Neural cell (in vitro differentiated cells): ENCODE measurements around the gene BDKRB1.

ENCODE experiments used
- EP300 ChIP-seq: fragments of 450-650 bp; conservative IDR thresholded peaks from 2 replicates; pipeline ENCODE4 v1.6.1; 2014; ENCODE audit warnings: antibody characterized with exemption, mild to moderate bottlenecking, moderate library complexity; ENCODE audit not compliant: poor library complexity, severe bottlenecking
- TF ChIP-seq, protein P1 (sequence below): IDR thresholded peaks from 2 replicates; pipeline ENCODE4 v1.6.1; 2012; ENCODE audit warnings: borderline replicate concordance

DNA sequence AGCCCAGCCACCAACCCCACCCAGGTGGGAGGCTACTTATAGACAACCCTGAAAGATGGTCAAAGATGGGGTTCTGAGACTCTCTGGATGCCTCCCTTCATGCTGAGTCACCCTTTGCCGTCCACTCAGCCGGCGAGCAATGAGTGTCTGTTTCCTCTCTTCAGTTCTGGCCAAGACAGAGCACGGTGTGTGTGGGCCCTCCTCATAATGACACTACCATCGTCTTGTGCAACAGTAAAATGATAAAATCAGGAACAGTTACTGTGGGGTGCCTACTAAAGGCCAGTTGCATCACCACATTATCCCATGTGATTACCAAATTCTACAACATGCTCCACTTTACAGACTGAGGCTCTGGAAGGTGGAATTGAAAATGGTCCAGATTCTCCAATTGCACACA lies 7.0 kb upstream of the BDKRB1 start:
- no peak for TF ChIP-seq EP300
- TF ChIP-seq, protein P1, sequence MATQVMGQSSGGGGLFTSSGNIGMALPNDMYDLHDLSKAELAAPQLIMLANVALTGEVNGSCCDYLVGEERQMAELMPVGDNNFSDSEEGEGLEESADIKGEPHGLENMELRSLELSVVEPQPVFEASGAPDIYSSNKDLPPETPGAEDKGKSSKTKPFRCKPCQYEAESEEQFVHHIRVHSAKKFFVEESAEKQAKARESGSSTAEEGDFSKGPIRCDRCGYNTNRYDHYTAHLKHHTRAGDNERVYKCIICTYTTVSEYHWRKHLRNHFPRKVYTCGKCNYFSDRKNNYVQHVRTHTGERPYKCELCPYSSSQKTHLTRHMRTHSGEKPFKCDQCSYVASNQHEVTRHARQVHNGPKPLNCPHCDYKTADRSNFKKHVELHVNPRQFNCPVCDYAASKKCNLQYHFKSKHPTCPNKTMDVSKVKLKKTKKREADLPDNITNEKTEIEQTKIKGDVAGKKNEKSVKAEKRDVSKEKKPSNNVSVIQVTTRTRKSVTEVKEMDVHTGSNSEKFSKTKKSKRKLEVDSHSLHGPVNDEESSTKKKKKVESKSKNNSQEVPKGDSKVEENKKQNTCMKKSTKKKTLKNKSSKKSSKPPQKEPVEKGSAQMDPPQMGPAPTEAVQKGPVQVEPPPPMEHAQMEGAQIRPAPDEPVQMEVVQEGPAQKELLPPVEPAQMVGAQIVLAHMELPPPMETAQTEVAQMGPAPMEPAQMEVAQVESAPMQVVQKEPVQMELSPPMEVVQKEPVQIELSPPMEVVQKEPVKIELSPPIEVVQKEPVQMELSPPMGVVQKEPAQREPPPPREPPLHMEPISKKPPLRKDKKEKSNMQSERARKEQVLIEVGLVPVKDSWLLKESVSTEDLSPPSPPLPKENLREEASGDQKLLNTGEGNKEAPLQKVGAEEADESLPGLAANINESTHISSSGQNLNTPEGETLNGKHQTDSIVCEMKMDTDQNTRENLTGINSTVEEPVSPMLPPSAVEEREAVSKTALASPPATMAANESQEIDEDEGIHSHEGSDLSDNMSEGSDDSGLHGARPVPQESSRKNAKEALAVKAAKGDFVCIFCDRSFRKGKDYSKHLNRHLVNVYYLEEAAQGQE: no peak
